HG02678 (cell line): ENCODE data around the gene THADA.
A peak's percentile ranks its signal among the peaks of the same experiment; 100 is the strongest.
"Not testable (repeated sequence)": the region's sequence is repeated elsewhere in the genome, so short reads cannot be mapped to it uniquely, and the experiment has no call there.

Experiments
- ATAC-seq: cut with Tn5 transposase; IDR thresholded peaks from one replicate; pipeline ENCODE4 v1.9.1; 2021; ENCODE audit warnings: mild to moderate bottlenecking, moderate library complexity; ENCODE audit not compliant: unreplicated experiment

Gene THADA

GRCh38 chr2:43393918-43394317, 201.9 kb downstream of the THADA start:
- no peak for ATAC-seq

- ATAC-seq, result no peak
Measured at GRCh38 chr2:43391878-43392215, 204.0 kb downstream of the THADA start.

- no peak for ATAC-seq
Measured at GRCh38 chr2:43391201-43391877, 204.5 kb downstream of the THADA start.

- ATAC-seq, result no peak
Measured at GRCh38 chr2:43389581-43390466, 206.0 kb downstream of the THADA start.

DNA sequence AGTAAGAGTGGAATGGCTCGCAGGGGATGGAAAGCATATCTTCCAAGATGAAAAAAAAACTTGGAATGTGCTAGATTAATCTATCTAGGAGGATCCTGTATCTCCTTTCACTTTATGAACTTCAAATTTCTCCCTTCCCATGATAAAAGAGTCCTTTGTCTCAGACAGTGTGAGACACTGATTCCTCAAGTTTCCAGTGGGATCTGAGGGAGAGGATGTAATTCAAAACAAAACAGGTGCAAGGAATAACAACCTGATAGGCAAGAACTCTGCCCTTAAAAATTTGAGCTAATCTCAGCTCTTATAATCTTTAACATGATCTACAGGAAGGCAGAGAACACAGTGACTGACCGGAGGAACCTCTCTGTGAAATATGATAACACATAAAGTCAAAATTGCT, 207.5 kb downstream of the THADA start:
- ATAC-seq, result no peak

DNA sequence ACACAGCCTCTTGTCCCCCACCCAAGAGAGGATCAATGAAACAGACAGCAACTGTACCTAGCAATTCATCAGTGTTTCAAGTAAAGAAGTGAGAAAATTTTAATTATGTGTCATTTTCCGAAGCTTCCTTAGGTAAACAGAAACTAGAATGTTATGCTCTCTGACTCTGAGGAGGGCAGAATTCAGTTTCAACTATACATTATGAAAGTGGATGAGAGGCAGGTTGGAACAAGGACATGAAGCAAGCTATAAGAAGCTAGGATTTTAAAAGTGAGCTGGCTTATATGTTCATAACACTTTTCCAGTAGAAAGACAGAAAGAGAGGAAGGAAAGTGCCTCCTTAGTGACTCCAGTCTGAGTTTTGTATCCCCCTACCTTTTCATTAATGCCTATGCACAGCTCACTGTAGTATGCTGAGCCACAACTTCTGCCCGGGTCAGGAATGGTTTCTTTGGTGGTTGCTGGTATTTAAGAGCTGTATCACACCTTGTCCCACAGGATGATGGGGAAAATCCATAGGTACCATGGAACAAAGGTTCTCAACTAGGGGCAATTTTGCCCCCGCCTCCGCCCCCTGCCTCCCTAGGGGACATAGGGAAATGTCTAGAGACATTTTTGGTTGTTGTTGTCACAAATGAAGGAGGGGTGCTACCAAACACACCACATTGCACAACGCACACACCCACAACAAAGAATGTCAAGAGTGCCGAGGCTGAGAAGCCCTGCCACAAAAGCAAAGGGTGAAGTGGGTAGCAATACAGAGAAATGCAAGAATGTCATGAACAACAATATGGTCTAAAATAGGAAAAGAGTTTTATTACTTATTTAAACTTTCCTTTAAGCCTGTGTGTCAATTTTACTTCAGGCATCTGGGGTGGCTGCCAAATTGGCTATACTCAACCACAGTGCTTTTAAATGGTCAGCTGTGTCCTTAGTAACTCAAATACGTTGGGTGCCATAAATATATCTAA, 208.5 kb downstream of the THADA start:
- peak; percentile 85 for ATAC-seq

DNA sequence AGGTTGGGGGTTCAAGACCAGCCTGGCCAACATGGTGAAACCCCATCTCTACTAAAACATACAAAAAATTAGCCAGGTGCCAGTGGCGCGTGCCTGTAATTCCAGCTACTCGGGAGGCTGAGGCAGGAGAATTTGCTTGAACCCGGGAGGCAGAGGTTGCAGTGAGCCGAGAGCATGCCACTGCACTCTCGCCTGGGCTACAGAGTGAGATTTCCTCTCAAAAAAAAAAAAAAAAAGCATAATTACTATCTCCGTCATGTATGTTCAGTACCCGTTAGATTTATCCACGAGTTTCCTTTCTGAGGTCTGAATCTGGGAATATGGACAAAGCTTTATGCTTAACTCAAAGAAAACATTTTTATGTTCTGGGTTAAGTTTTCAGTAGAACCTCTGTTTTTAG, 209.2 kb downstream of the THADA start:
- not testable (repeated sequence) for ATAC-seq

- ATAC-seq, result no peak
Measured at GRCh38 chr2:43384143-43384542, 211.7 kb downstream of the THADA start.

GRCh38 chr2:43383533-43383932, 212.3 kb downstream of the THADA start:
- no peak for ATAC-seq

DNA sequence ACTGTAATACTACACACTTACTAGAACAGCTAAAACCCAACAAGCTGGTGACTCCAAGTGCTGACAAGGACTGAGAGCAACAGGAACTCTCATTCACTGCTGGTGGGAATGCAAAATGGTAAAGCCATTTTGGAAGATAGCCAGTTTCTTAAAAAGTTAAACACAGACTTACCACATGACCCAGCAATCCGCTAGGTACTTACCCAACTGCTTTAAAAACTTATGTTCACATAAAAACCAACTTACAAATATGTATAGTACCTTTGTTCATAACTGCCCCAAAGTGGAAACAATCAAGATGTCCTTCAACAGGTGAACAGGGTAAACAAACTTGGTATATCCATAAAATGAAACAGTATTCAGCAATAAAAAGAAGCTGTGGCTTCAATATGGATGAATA, 216.3 kb downstream of the THADA start:
- no peak for ATAC-seq

- no peak for ATAC-seq
Measured at GRCh38 chr2:43377327-43377726, 218.5 kb downstream of the THADA start.

GRCh38 chr2:43376523-43377198, 219.2 kb downstream of the THADA start:
- ATAC-seq, result no peak

DNA sequence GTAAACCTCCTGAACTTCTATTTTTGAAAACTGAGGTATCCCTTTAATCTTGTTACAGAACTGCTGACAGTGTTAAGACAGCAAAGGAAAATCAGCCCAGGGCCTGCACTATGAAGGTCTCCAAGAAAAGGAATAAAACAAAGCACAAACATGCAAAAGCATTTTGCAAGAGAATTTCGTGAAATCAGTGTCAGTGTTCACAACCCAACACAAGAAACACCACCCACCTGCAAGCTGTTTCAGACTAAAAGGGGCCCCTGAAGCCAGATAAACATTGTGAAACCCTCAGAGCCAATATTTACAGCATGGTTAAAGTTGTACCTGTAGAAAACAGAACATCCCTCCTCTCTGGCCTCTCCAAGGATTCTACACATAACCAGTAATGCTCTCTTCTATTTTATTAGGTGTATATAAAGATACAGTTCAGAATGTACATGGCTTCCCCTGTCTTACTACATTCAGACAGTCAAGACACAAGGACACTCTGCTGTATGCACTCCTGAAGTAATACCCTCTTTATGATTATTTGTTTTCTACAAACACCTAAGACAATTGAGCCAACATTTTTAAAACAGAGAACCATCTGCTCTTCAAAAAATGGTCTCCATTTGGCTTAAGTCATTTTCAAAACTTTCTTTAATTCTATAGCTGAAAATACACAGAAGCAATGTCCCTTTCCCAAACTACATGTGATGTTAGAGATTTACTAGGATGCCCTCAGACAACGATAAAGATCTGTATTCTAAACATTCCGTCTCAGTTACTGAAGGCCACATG, 219.9 kb downstream of the THADA start:
- no peak for ATAC-seq

DNA sequence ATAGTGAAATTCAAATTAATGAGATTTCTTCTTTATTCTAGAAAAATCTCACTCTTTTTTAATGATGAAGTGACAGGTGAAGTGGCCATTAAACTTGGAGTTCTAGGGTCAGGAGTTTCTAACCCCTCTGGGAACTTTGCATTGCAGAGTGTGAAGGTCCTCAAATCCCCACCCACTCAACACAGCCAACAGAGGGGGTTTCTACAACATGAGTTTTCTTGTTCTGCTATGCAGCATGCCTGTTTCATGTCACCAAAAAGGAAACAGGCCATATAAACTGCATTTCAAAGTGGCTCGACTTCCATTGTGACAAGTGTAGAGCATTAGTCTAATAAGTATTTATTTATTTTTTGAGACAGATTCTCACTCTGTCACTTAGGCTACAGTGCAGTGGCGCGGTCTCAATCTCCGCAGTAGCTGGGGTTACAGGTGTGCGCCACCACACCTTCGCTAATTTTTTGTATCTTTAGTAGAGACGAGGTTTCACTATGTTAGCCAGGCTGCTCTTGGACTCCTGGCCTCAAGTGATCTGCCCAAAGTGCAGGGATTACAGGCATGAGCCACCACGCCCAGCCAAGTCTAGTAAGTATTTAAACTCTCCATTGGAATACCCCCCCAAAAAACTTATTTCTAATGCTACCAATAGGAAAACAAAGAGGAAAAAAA, 223.3 kb downstream of the THADA start:
- no peak for ATAC-seq

- ATAC-seq, result no peak
Measured at GRCh38 chr2:43370705-43371104, 225.1 kb downstream of the THADA start.

- no peak for ATAC-seq
Measured at GRCh38 chr2:43370146-43370545, 225.7 kb downstream of the THADA start.

GRCh38 chr2:43368483-43369385, 227.1 kb downstream of the THADA start:
- ATAC-seq, result no peak

GRCh38 chr2:43367012-43367782, 228.6 kb downstream of the THADA start:
- ATAC-seq, result no peak
